ENCODE results near the gene SESN1.
"Not testable (repeated sequence)": the region's sequence is repeated elsewhere in the genome, so short reads cannot be mapped to it uniquely, and the experiment has no call there.

SESN1 gene

DNA sequence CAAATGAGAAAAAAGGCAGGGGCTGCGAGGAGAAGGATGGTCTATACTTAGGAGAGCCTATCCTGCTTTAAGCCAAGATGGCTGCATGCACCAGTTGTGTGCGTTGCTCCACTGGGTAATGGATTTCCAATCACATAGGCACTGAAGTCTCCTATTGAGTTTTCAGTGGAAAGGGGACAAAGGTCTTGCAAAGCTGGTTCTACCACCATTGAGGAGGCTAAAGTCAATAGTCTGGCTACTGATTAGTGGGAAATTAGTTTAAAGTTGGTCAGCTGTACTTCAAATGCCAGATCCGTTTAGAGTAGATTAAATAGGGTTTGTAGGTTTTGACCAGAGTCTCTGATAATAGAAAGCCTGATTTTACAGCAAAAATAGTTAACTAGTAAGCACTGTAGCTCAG, 104.9 kb downstream of the SESN1 start:
- no peaks in the 10 kb centered on the region for H3K27me3 ChIP-seq (ENCODE audit: insufficient read depth, insufficient read length)
- H3K4me3 ChIP-seq (ENCODE audit: insufficient read length, low read depth) = no peak overlapping the region
- H3K9me3 ChIP-seq (ENCODE audit: insufficient read depth, low read length) = no peaks in the 10 kb centered on the region
- no peaks in the 10 kb centered on the region for H3K4me1 ChIP-seq (ENCODE audit: insufficient read depth, insufficient read length)
- peaks cover 17% of the 10 kb centered on the region for H3K36me3 ChIP-seq (ENCODE audit: insufficient read depth, insufficient read length, low read length)
- no peak overlapping the region for H3K9ac ChIP-seq (ENCODE audit: insufficient read length, low read depth)
- DNase-seq (ENCODE audit: low read depth, low spot score) = no peak
- TF ChIP-seq ZNF274 (IDR thresholded peaks at IDR 0.05; ENCODE audit: low read depth, low read length) = no peak
- no peak for TF ChIP-seq YY1 (IDR thresholded peaks at IDR 0.05; ENCODE audit: insufficient read depth, insufficient read length)
- no peak for TF ChIP-seq SUZ12 (IDR thresholded peaks at IDR 0.05; ENCODE audit: extremely low read depth, insufficient read depth, insufficient read length)

DNA sequence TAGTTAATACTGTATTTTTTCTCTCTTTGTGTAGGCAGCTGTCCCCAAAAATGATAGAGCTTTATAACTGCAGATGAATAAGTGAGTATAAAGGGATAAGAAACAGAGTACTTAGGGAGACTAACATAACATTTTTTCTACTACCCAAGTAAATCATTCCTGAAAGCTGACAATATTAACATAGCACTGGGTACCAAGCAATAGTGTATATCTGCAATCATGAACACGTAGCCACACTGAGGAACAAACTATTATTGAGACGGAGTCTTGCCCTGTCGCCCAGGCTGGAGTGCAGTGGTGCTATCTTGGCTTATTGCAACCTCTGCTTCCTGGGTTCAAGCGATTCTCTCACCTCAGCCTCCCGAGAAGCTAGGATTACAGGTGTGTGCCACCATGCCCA, 105.9 kb downstream of the SESN1 start:
- Histone ChIP-seq H3K27me3 (ENCODE audit: insufficient read depth, insufficient read length) (no peaks in the 10 kb centered on the region), H3K4me3 (ENCODE audit: insufficient read length, low read depth) (no peak overlapping the region), H3K9ac (ENCODE audit: insufficient read length, low read depth) (no peak overlapping the region), H3K36me3 (ENCODE audit: insufficient read depth, insufficient read length, low read length) (peaks cover 17% of the 10 kb centered on the region), H3K9me3 (ENCODE audit: insufficient read depth, low read length) (no peaks in the 10 kb centered on the region), H3K4me1 (ENCODE audit: insufficient read depth, insufficient read length) (no peaks in the 10 kb centered on the region)
- DNase-seq (ENCODE audit: low read depth, low spot score) = no peak
- TF ChIP-seq SUZ12 (IDR thresholded peaks at IDR 0.05; ENCODE audit: extremely low read depth, insufficient read depth, insufficient read length) (no peak), ZNF274 (IDR thresholded peaks at IDR 0.05; ENCODE audit: low read depth, low read length) (no peak), YY1 (IDR thresholded peaks at IDR 0.05; ENCODE audit: insufficient read depth, insufficient read length) (no peak)

DNA sequence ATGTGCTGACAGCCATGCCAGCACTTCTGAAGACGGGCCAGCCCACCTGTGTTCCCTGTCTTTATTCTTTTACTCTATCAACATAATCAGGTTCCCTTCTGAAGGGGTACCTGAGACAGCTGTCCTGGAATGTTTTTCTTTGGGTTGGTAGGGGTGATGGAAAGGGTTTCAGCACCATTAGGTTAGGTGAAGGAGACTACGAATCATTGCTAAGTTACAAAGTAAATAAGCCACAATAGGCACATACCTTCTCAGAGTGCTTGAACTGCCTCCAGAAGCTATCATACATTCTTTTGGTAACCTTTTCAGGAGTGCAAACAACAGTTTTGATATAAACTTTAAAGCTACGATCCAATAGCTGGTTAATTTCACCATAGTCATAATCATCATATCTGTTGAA, 106.3 kb downstream of the SESN1 start:
- Histone ChIP-seq H3K9me3 (ENCODE audit: insufficient read depth, low read length) (no peaks in the 10 kb centered on the region), H3K9ac (ENCODE audit: insufficient read length, low read depth) (no peak overlapping the region), H3K4me3 (ENCODE audit: insufficient read length, low read depth) (no peak overlapping the region), H3K27me3 (ENCODE audit: insufficient read depth, insufficient read length) (no peaks in the 10 kb centered on the region), H3K4me1 (ENCODE audit: insufficient read depth, insufficient read length) (no peaks in the 10 kb centered on the region), H3K36me3 (ENCODE audit: insufficient read depth, insufficient read length, low read length) (peaks cover 17% of the 10 kb centered on the region)
- no peak for DNase-seq (ENCODE audit: low read depth, low spot score)
- TF ChIP-seq ZNF274 (IDR thresholded peaks at IDR 0.05; ENCODE audit: low read depth, low read length) (no peak), YY1 (IDR thresholded peaks at IDR 0.05; ENCODE audit: insufficient read depth, insufficient read length) (no peak), SUZ12 (IDR thresholded peaks at IDR 0.05; ENCODE audit: extremely low read depth, insufficient read depth, insufficient read length) (no peak)

DNA sequence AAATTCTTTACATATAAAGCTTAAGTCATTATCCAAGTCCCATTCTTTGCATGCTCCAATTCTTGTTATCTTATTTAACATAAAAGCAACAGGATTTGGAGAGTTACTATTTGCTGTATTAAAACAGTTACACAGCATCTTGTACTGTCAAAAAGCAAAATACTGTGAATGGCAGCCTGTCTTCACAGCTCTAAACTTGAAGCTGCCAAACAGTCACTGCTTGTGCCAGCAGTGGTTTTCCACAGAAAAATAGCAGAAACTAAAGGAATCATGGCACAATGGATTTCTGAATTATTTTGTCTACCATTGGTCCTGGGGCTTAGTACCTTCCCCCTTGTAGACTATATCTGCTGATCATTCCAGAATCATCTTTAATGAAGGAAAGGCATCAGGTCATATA, 107.5 kb downstream of the SESN1 start:
- TF ChIP-seq YY1 (IDR thresholded peaks at IDR 0.05; ENCODE audit: insufficient read depth, insufficient read length) (no peak), ZNF274 (IDR thresholded peaks at IDR 0.05; ENCODE audit: low read depth, low read length) (no peak), SUZ12 (IDR thresholded peaks at IDR 0.05; ENCODE audit: extremely low read depth, insufficient read depth, insufficient read length) (no peak)
- no peak for DNase-seq (ENCODE audit: low read depth, low spot score)

DNA sequence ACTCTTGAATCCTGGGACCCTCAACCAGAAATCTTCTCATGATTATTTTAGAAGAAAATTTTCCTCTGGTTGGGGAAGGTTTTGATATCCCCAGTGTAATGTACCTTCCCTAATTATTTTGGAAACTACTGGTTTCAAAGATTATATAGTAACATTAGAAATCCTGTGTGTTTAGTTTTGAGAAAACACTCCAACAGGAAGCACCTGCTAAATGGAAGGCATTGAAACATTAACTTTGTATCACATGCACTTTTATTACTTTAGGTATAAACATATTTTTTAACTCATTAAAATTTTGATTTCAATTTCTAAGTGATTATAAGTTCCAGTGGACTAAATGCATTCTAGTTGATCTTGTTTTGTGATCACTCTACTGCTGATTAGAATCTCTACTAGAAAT, 109.3 kb downstream of the SESN1 start:
- Histone ChIP-seq H3K4me1 (ENCODE audit: insufficient read depth, insufficient read length) (no peaks in the 10 kb centered on the region), H3K9me3 (ENCODE audit: insufficient read depth, low read length) (0 out of 2 replicates have a peak, but pooled peaks cover 5% of the 10 kb centered on the region), H3K27me3 (ENCODE audit: insufficient read depth, insufficient read length) (no peaks in the 10 kb centered on the region), H3K36me3 (ENCODE audit: insufficient read depth, insufficient read length, low read length) (peaks cover 8% of the 10 kb centered on the region), H3K4me3 (ENCODE audit: insufficient read length, low read depth) (no peak overlapping the region), H3K9ac (ENCODE audit: insufficient read length, low read depth) (no peak overlapping the region)
- DNase-seq (ENCODE audit: low read depth, low spot score) = no peak
- TF ChIP-seq YY1 (IDR thresholded peaks at IDR 0.05; ENCODE audit: insufficient read depth, insufficient read length) (no peak), SUZ12 (IDR thresholded peaks at IDR 0.05; ENCODE audit: extremely low read depth, insufficient read depth, insufficient read length) (no peak), ZNF274 (IDR thresholded peaks at IDR 0.05; ENCODE audit: low read depth, low read length) (no peak)

More for the DNA sequence above, 107.5 kb downstream of the SESN1 start:
- Histone ChIP-seq H3K9ac (ENCODE audit: insufficient read length, low read depth) (no peak overlapping the region), H3K36me3 (ENCODE audit: insufficient read depth, insufficient read length, low read length) (peaks cover 17% of the 10 kb centered on the region), H3K9me3 (ENCODE audit: insufficient read depth, low read length) (no peaks in the 10 kb centered on the region), H3K4me1 (ENCODE audit: insufficient read depth, insufficient read length) (no peaks in the 10 kb centered on the region), H3K27me3 (ENCODE audit: insufficient read depth, insufficient read length) (no peaks in the 10 kb centered on the region), H3K4me3 (ENCODE audit: insufficient read length, low read depth) (no peak overlapping the region)

DNA sequence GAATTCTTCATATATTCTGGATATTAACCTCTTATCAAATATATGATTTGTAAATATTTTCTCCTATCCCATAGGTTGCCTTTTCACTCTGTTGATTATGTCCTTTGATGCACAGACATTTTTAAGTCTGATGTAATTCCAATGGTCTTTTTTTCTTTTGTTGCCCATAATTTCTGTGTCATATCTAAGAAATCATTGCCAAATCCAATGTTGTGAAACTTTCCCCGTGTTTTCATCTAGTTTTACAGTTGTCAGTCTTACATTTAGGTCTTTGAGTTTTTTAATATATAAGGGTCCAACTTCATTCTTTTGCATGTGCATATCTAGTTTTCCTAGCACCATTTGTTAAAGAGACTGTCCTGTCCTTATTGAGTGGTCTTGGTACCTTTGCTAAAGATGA, 111.5 kb downstream of the SESN1 start:
- Histone ChIP-seq H3K9ac (ENCODE audit: insufficient read length, low read depth) (no peak overlapping the region), H3K9me3 (ENCODE audit: insufficient read depth, low read length) (0 out of 2 replicates have a peak, but pooled peaks cover 5% of the 10 kb centered on the region), H3K4me3 (ENCODE audit: insufficient read length, low read depth) (no peak overlapping the region), H3K36me3 (ENCODE audit: insufficient read depth, insufficient read length, low read length) (peaks cover 6% of the 10 kb centered on the region), H3K27me3 (ENCODE audit: insufficient read depth, insufficient read length) (no peaks in the 10 kb centered on the region), H3K4me1 (ENCODE audit: insufficient read depth, insufficient read length) (no peaks in the 10 kb centered on the region)
- TF ChIP-seq ZNF274 (IDR thresholded peaks at IDR 0.05; ENCODE audit: low read depth, low read length) = no peak
- no peak for TF ChIP-seq YY1 (IDR thresholded peaks at IDR 0.05; ENCODE audit: insufficient read depth, insufficient read length)
- TF ChIP-seq SUZ12 (IDR thresholded peaks at IDR 0.05; ENCODE audit: extremely low read depth, insufficient read depth, insufficient read length) = no peak
- no peak for DNase-seq (ENCODE audit: low read depth, low spot score)

DNA sequence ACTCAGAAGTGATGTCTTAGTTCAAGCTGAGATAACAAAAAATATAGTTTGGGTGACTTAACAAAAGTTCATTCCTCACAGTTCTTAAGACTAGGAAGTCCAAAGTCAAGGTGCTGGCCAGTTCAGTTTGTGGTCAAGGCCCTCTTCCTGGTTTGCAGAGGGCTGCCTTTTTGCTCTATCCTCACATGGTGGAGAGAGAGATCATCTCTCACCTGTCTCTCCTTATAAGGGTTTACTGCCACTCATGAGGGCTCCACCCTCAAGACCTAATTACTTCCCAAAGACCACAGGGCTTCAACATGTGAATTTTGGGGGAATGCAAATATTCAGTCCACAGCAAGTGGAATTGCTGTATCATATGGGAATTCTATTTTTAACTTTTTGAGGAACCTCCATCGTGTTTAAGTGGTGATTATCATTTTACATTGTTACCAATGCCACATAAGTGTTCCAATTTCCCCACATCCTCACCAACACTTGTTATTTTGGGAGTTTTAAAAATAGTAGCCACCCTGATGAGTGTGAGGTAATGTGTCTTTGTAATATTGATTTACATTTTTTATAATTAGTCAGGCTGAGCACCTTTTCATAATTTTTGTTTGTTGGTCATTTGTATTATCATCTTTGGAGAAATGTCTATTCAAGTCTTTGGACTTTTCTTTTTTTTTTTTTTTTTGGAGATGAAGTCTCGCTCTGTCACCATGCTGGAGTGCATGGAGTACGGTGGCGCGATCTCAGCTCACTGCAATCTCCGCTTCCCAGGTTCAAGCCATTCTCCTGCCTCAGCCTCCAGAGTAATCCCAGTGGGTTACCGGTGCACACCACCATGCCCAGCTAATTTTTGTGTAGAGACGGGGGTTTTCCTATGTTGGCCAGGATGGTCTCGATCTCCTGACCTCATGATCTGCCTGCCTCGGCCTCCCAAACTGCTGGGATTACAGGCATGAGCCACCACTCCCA, 112.2 kb downstream of the SESN1 start:
- no peak for DNase-seq (ENCODE audit: low read depth, low spot score)
- Histone ChIP-seq H3K4me3 (ENCODE audit: insufficient read length, low read depth) (no peak overlapping the region), H3K36me3 (ENCODE audit: insufficient read depth, insufficient read length, low read length) (peaks cover 3% of the 10 kb centered on the region), H3K9me3 (ENCODE audit: insufficient read depth, low read length) (0 out of 2 replicates have a peak, but pooled peaks cover 5% of the 10 kb centered on the region), H3K9ac (ENCODE audit: insufficient read length, low read depth) (no peak overlapping the region), H3K4me1 (ENCODE audit: insufficient read depth, insufficient read length) (no peaks in the 10 kb centered on the region), H3K27me3 (ENCODE audit: insufficient read depth, insufficient read length) (no peaks in the 10 kb centered on the region)
- TF ChIP-seq SUZ12 (IDR thresholded peaks at IDR 0.05; ENCODE audit: extremely low read depth, insufficient read depth, insufficient read length) (no peak), YY1 (IDR thresholded peaks at IDR 0.05; ENCODE audit: insufficient read depth, insufficient read length) (no peak), ZNF274 (IDR thresholded peaks at IDR 0.05; ENCODE audit: low read depth, low read length) (no peak)

DNA sequence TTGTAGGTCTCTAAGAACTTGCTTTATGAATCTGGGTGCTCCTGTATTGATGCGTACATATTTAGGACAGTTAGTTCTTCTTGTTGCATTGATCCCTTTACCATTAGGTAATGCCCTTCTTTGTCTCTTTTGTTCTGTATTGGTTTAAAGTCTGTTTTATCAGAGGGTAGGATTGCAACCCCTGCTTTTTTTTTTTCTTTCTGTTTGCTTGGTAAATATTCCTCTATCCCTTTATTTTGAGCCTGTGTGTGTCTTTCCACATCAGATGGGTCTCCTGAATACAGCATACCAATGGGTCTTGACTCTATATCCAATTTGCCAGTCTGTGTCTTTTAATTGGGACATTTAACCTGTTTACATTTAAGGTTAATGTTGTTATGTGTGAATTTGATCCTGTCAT, 116.0 kb downstream of the SESN1 start:
- not testable (repeated sequence) for H3K4me1 ChIP-seq (ENCODE audit: insufficient read depth, insufficient read length); H3K9ac ChIP-seq (ENCODE audit: insufficient read length, low read depth); H3K27me3 ChIP-seq (ENCODE audit: insufficient read depth, insufficient read length); DNase-seq (ENCODE audit: low read depth, low spot score); H3K9me3 ChIP-seq (ENCODE audit: insufficient read depth, low read length); H3K4me3 ChIP-seq (ENCODE audit: insufficient read length, low read depth); H3K36me3 ChIP-seq (ENCODE audit: insufficient read depth, insufficient read length, low read length)
